Ishikawa (cell line): ENCODE data around the gene PDE1C.

Source experiments
- MAX ChIP-seq: IDR thresholded peaks from 2 replicates; pipeline ENCODE4 v1.6.1; 2012
- YY1 ChIP-seq: IDR thresholded peaks from 2 replicates; pipeline ENCODE4 v1.6.1; 2012; ENCODE audit warnings: low read depth

DNA sequence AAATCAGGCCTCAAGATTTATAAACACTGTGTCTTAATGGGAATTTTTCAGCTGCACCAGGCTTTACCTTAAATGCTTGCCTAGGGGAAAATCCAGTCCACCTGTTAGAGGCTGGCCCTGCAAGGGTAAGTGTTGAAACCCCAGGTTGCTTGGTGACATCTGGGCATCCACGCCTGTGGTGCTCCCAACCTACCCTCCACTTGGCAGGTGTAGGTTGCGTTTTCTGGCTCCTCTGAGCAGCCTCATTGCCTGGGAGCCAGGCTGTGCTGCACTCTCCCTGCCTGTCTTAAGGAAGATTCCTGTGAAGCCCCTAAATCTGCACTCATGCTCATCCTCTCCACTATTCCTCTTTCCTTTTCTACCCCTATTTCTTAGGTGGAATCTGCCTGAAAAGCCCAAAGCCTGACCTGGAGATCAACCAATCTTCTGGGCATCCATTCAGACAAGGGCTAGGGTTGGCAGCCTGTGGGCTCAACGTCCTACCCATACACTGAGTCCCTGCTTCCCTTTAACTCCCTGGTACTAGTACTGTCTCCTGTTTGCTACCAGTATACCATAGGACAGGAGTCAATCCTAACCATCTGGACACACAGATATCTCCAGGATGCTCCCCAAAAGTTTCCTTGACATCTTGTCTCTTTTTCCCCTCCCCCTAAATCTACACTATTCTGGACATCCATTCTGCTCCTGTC lies 150.4 kb downstream of the PDE1C start:
- TF ChIP-seq MAX (no peak), YY1 (no peak)
